ENCODE data around the gene C2orf42. TPM values are rescaled to one million over a fixed set of nuclear protein-coding genes. Genes with fewer than 3 reads are reported as not detected.
"Not testable (repeated sequence)": the region's sequence is repeated elsewhere in the genome, so short reads cannot be mapped to it uniquely, and the experiment has no call there.

Gene C2orf42
- total RNA-seq, 6 experiments from 2014 or later, result 10.9 to 22.5 (median 16.7) TPM

DNA sequence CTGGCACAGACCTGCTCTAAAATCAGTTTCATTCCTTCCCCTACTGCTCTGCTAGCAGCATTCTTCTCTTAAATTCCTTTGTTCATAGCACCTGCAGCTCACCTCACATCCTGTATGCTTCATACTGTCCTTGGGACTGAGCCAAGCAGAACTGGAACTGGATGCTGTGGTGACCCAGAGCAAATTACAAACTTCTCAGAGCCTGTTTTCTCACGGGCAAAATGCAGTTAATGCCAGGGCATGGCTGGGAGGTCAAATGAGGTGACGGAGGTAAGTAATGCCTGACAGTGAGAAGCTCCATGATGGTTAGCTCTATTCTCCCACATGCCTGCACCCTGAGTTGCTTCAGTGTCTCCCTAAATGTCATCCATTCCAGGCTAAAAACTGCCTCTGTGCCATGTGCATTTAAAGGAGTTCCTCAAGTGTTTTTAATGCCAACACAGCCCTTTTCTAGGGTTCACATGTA is 29.7 kb downstream of the C2orf42 start:
- H3K27ac ChIP-seq, result no peak overlapping the region
- WGBS (ENCODE audit: insufficient coverage, low coverage, low lambda C conversion rate, missing lambda C conversion rate), result 21% methylated on average over 1 of the region's 2 CpGs
- TF ChIP-seq, protein P1, sequence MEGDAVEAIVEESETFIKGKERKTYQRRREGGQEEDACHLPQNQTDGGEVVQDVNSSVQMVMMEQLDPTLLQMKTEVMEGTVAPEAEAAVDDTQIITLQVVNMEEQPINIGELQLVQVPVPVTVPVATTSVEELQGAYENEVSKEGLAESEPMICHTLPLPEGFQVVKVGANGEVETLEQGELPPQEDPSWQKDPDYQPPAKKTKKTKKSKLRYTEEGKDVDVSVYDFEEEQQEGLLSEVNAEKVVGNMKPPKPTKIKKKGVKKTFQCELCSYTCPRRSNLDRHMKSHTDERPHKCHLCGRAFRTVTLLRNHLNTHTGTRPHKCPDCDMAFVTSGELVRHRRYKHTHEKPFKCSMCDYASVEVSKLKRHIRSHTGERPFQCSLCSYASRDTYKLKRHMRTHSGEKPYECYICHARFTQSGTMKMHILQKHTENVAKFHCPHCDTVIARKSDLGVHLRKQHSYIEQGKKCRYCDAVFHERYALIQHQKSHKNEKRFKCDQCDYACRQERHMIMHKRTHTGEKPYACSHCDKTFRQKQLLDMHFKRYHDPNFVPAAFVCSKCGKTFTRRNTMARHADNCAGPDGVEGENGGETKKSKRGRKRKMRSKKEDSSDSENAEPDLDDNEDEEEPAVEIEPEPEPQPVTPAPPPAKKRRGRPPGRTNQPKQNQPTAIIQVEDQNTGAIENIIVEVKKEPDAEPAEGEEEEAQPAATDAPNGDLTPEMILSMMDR (IDR thresholded peaks at IDR 0.05), result no peak
- no peak for TF ChIP-seq POLR2A (IDR thresholded peaks at IDR 0.05)
- no peaks in the 10 kb centered on the region for H3K4me1 ChIP-seq
- no peaks in the 10 kb centered on the region for H3K9me3 ChIP-seq
- H3K27me3 ChIP-seq, result no peaks in the 10 kb centered on the region
- H3K4me3 ChIP-seq, result no peak overlapping the region
- no peak for ATAC-seq
- intact Hi-C loops (cut with DNase I), result no loop called here
- H3K36me3 ChIP-seq, result peaks cover 0 to 65% (median 19%) of the 10 kb centered on the region in 4 donors
- no peak for DNase-seq

DNA sequence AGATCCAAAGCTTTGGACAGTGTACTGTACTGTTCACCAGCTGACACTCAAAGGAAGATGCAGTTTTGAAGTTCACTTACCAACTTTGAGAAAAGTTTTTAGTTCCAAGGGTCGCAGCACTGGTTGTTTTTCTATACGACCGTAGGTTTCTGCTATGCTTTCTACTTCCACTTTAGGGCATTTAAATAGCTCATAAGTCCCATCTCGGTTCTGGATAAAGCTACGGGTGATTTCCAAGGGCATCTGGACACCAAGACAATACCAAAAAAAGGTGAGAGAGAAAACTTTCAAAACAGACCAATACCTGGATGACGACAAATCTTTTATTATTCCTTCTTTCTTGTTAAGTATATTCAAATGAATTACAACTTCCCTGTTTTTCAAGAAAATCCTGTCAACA is 30.3 kb downstream of the C2orf42 start:
- no peak for TF ChIP-seq POLR2A (IDR thresholded peaks at IDR 0.05)
- TF ChIP-seq, protein P1 (IDR thresholded peaks at IDR 0.05), result no peak
- DNase-seq (no peak), ATAC-seq (no peak)
- H3K36me3 ChIP-seq, result peaks cover 0 to 63% (median 18%) of the 10 kb centered on the region in 4 donors
- intact Hi-C loops (cut with DNase I), result no loop called here
- no peaks in the 10 kb centered on the region for H3K27me3 ChIP-seq
- no peak overlapping the region for H3K27ac ChIP-seq
- H3K4me3 ChIP-seq, result no peak overlapping the region
- 87% methylated on average over 6 of the region's 6 CpGs for WGBS (ENCODE audit: insufficient coverage, low coverage, low lambda C conversion rate, missing lambda C conversion rate)
- no peaks in the 10 kb centered on the region for H3K4me1 ChIP-seq
- H3K9me3 ChIP-seq, result no peaks in the 10 kb centered on the region

DNA sequence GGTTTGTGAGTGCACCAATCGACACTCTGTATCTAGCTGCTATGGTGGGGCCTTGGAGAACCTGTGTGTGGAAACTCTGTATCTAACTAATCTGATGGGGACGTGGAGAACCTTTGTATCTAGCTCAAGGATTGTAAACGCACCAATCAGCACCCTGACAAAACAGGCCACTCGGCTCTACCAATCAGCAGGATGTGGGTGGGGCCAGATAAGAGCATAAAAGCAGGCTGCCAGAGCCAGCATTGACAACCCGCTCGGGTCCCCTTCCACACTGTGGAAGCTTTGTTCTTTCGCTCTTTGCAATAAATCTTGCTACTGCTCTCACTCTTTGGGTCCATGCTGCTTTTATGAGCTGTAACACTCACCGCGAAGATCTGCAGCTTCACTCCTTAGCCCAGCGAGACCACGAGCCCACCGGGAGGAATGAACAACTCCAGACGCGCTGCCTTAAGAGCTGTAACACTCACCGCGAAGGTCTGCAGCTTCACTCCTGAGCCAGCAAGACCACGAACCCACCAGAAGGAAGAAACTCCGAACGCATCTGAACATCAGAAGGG is 41.6 kb downstream of the C2orf42 start:
- not testable (repeated sequence) for H3K4me1 ChIP-seq, H3K4me3 ChIP-seq, H3K36me3 ChIP-seq, H3K9me3 ChIP-seq, H3K27me3 ChIP-seq, DNase-seq, H3K27ac ChIP-seq, ATAC-seq
- intact Hi-C loops (cut with DNase I), result loop anchor here in 1 of 2 donors (5.0 kb wide), 1 partner anchor 242 kb away; no protein-coding TSS in a partner anchor
- WGBS (ENCODE audit: insufficient coverage, low coverage, low lambda C conversion rate, missing lambda C conversion rate), result 91% methylated on average over 7 of the region's 19 CpGs

DNA sequence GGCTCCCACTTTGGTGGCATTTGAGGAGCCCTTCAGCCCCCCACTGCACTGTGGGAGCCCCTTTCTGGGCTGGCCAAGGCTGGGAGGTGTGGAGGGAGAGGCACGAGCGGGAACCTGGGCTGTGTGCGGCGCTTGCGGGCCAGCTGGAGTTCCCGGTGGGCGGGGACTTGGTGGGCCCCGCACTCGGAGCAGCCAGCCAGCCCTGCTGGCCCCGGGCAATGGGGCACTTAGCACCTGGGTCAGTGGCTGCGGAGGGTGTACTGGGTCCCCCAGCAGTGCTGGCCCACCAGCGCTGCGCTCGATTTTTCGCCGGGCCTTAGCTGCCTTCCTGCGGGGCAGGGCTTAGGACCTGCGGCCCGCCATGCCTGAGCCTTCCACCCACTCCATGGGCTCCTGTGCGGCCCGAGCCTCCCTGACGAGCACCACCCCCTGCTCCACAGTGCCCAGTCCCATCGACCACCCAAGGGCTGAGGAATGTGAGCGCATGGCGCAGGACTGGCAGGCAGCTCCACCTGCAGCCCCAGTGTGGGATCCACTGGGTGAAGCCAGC is 42.5 kb downstream of the C2orf42 start:
- not testable (repeated sequence) for ATAC-seq

DNA sequence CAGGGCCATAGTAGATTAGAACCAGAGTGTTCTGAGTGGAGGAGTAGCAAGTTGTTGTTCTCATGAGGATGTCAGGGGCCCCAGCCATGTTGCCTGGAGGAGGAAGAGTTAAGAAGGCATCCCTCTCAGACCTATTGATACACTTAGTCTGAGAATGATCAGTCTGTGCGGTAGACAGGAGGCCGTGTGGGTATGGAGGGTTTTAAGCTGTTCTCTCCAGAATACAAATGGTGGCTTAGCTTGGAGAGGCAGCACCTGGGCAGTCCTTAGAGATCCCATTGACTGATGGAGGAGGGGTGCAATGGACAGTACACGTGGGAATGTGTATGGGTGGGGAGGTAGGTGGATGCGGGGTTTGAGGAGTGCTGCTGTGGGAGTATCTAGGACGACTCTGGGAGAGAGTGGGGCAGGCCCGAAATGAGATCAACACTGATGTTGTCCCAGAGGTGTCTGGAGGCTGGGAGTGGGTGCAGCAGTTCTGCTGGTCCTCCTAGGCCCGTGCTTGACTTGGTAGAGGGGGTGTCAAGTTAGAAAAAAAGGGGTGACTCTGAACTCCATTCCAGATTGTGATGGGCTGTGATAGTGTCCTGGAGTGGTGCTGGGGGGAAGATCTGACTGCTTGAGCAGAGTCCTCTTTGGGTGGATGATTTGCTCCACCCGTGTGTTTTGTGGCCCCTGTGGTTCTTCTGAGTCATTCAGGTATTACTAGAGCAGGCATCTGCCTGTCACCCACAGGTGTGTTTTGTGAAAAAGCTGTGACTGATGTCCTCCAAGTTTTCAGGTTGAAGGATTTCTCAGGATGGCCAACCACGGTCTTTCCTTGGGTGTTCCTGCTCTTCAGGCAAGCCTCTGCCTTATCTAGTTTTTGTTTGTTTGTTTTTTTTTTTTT is 44.7 kb downstream of the C2orf42 start:
- intact Hi-C loops (cut with DNase I), result loop anchor here in 1 of 2 donors (5.0 kb wide), 1 partner anchor 239 kb away; no protein-coding TSS in a partner anchor
- DNase-seq, result no peak
- peaks cover 0 to 13% (median 2%) of the 10 kb centered on the region in 4 donors for H3K4me1 ChIP-seq
- H3K36me3 ChIP-seq, result peaks cover 0 to 8% (median 2%) of the 10 kb centered on the region in 4 donors
- 79% methylated on average over 5 of the region's 9 CpGs for WGBS (ENCODE audit: insufficient coverage, low coverage, low lambda C conversion rate, missing lambda C conversion rate)
- no peak overlapping the region for H3K27ac ChIP-seq
- ATAC-seq, result no peak
- no peak for TF ChIP-seq POLR2A (IDR thresholded peaks at IDR 0.05)
- TF ChIP-seq, protein P1 (IDR thresholded peaks at IDR 0.05), result no peak
- H3K4me3 ChIP-seq, result no peak overlapping the region
- no peaks in the 10 kb centered on the region for H3K9me3 ChIP-seq
- H3K27me3 ChIP-seq, result no peaks in the 10 kb centered on the region

More for the DNA sequence above, 42.5 kb downstream of the C2orf42 start:
- not testable (repeated sequence) for H3K4me3 ChIP-seq, DNase-seq, H3K27ac ChIP-seq, H3K36me3 ChIP-seq, H3K27me3 ChIP-seq, H3K9me3 ChIP-seq
- peaks cover 0 to 11% (median 0%) of the 10 kb centered on the region in 4 donors for H3K4me1 ChIP-seq
- intact Hi-C loops (cut with DNase I), result loop anchor here in 1 of 2 donors (5.0 kb wide), 1 partner anchor 241 kb away; no protein-coding TSS in a partner anchor
- no CpG with 5 or more reads among the region's 25 CpGs for WGBS (ENCODE audit: insufficient coverage, low coverage, low lambda C conversion rate, missing lambda C conversion rate)

Measured in right lobe of liver (tissue), 6 donors.